K562 (cell line): ENCODE data around the gene SLC36A3. TPM values are rescaled to one million over a fixed set of nuclear protein-coding genes. Genes with fewer than 3 reads are reported as not detected.

Experiments used
- ATAC-seq: fragments of 200-7000 bp; cut with Tn5 transposase; 3 replicates; pipeline ENCODE4 v1.9.1; 2020; ENCODE audit warnings: moderate library complexity
- BruUV-seq: library from RNA; stranded (reverse); fragments of 400-500 nt; replicated peaks from 2 replicates; lab custom pipeline; 2021; lab: Mats Ljungman, UMichigan
- CTCF ChIA-PET: fragments of 300-600 bp; formaldehyde crosslinking; extraction: SDS; loops from one replicate; lab custom pipeline; 2021; ENCODE audit warnings: low intra/inter-chr PET ratio; lab: Yijun Ruan, JAX
- POLR2A ChIA-PET: fragments of 300-600, 350-650 bp; sonication (Branson Sonifier 250); formaldehyde crosslinking; extraction: SDS; loops from one replicate; lab custom pipeline; 2021; ENCODE audit warnings: antibody characterized with exemption, inconsistent platforms; lab: Yijun Ruan, JAX
- DNase-seq, 4 experiments: peaks; one replicate each; pipeline versions ENCODE4 v3.0.0 to v3.0.0-alpha.2; 2011 to 2018; ENCODE audit warnings: low spot score in 3 of 4, mixed read lengths in 3 of 4; ENCODE audit errors: extremely low read depth in 1 of 4
- FAIRE-seq: peaks from 2 replicates; lab custom pipeline; 2011; peaks lifted over from hg19 to GRCh38; lab: Jason Lieb, UNC
- H2AFZ ChIP-seq: 2 replicates; pipeline ENCODE4 v1.6.0; 2011; ENCODE audit warnings: low read depth, low read length, control low read depth, inconsistent platforms
- H3K27ac ChIP-seq: fragments of 200-600 bp; 3 replicates; pipeline ENCODE4 v1.8.0; 2011; ENCODE audit warnings: low read depth, mild to moderate bottlenecking, control low read depth, inconsistent platforms, low read length, moderate library complexity, mixed read lengths; ENCODE audit errors: extremely low read depth
- H3K27me3 ChIP-seq, 2 experiments: fragments of 300-600 bp in 1 of 2; 2 replicates in 1 of 2; 3 replicates in 1 of 2; pipeline versions ENCODE4 v1.6.0 to v1.8.0; 2011; ENCODE audit warnings: inconsistent platforms in 2 of 2, low read length in 2 of 2, mild to moderate bottlenecking in 1 of 2, mixed read lengths in 1 of 2, moderate library complexity in 1 of 2; ENCODE audit not compliant: control insufficient read depth in 2 of 2, insufficient read depth in 2 of 2
- H3K36me3 ChIP-seq: fragments of 300-600 bp; 3 replicates; pipeline ENCODE4 v1.8.0; 2011; ENCODE audit warnings: mild to moderate bottlenecking, low read length, inconsistent platforms; ENCODE audit not compliant: control insufficient read depth, insufficient read depth
- H3K4me1 ChIP-seq, 2 experiments: fragments of 200-600 bp in 1 of 2; replicated peaks in 1 of 2; 2 replicates in 1 of 2; 3 replicates in 1 of 2; pipeline versions ENCODE4 v1.5.1 to v1.8.0; 2011; ENCODE audit warnings: inconsistent platforms in 2 of 2, low read length in 2 of 2, mild to moderate bottlenecking in 1 of 2, mixed read lengths in 1 of 2, moderate library complexity in 1 of 2; ENCODE audit not compliant: control insufficient read depth in 2 of 2, insufficient read depth in 2 of 2
- H3K4me2 ChIP-seq: 2 replicates; pipeline ENCODE4 v1.6.1; 2011; ENCODE audit warnings: low read length, control low read depth, inconsistent platforms, mixed read lengths; ENCODE audit not compliant: insufficient read depth
- H3K4me3 ChIP-seq: fragments of 200-600 bp; sonication (generic), shearing (Covaris generic); 2 replicates; pipeline ENCODE4 v1.5.1; 2016; ENCODE audit warnings: control low read depth, inconsistent platforms
- H3K79me2 ChIP-seq: fragments of 200-600 bp; 3 replicates; pipeline ENCODE4 v1.8.0; 2011; ENCODE audit warnings: low read length, inconsistent platforms; ENCODE audit not compliant: control insufficient read depth, insufficient read depth
- H3K9ac ChIP-seq, 2 experiments: 2 replicates each; pipeline versions ENCODE4 v1.6.0 to v1.6.1; 2011; ENCODE audit warnings: low read depth in 2 of 2, low read length in 2 of 2, control low read depth in 1 of 2, inconsistent platforms in 1 of 2, mild to moderate bottlenecking in 1 of 2, mixed read lengths in 1 of 2; ENCODE audit not compliant: insufficient read depth in 1 of 2
- H3K9me1 ChIP-seq: one replicate; pipeline ENCODE4 v1.6.0; 2011; ENCODE audit warnings: inconsistent platforms, mild to moderate bottlenecking, low read length, moderate library complexity; ENCODE audit not compliant: control insufficient read depth, insufficient read depth
- H3K9me3 ChIP-seq: replicated peaks from 2 replicates; pipeline ENCODE4 v1.5.1; 2011; ENCODE audit warnings: low read depth, low read length, inconsistent platforms; ENCODE audit not compliant: control insufficient read depth, insufficient read depth
- H4K20me1 ChIP-seq: replicated peaks from 2 replicates; pipeline ENCODE4 v1.6.1; 2011; ENCODE audit warnings: low read length, inconsistent platforms, mixed read lengths; ENCODE audit not compliant: control insufficient read depth, insufficient read depth
- CHCHD3 ChIP-seq: fragments of 250-450 bp; sonication (Bioruptor Pico); IDR thresholded peaks from 2 replicates; pipeline ENCODE4 v2.1.2; 2022; ENCODE audit warnings: mild to moderate bottlenecking
- CREB3 ChIP-seq: fragments of 450-650 bp; conservative IDR thresholded peaks from 2 replicates; pipeline ENCODE4 v1.6.1; 2016; ENCODE audit warnings: missing genetic modification characterization, low read depth, mild to moderate bottlenecking, missing compliant biosample characterization, moderate library complexity
- CREB3L1 ChIP-seq: fragments of 450-650 bp; IDR thresholded peaks from 2 replicates; pipeline ENCODE4 v1.6.1; 2014; ENCODE audit warnings: low read depth, mild to moderate bottlenecking, moderate library complexity, borderline replicate concordance
- CXXC5 ChIP-seq: fragments of 250-450 bp; sonication (Bioruptor Pico); IDR thresholded peaks from 2 replicates; pipeline ENCODE4 v1.8.0; 2022; ENCODE audit warnings: inconsistent platforms, mild to moderate bottlenecking, moderate library complexity
- ERF ChIP-seq: fragments of 450-650 bp; formaldehyde crosslinking; IDR thresholded peaks from 2 replicates; pipeline ENCODE4 v1.4.0; 2020; ENCODE audit warnings: mild to moderate bottlenecking, mixed read lengths
- ESRRA ChIP-seq: fragments of 450-650 bp; IDR thresholded peaks from 2 replicates; pipeline ENCODE4 v1.6.1; 2014; ENCODE audit warnings: low read depth, mild to moderate bottlenecking, moderate library complexity, borderline replicate concordance
- GABPB2 ChIP-seq: fragments of 250-450 bp; sonication (Bioruptor Pico); conservative IDR thresholded peaks from 2 replicates; pipeline ENCODE4 v1.5.1; 2021; ENCODE audit warnings: mild to moderate bottlenecking
- MXD1 ChIP-seq: fragments of 250-450 bp; sonication (Bioruptor Pico); IDR thresholded peaks from 2 replicates; pipeline ENCODE4 v1.8.0; 2021; ENCODE audit warnings: borderline replicate concordance, mild to moderate bottlenecking, moderate library complexity; ENCODE audit not compliant: poor library complexity, severe bottlenecking
- POLR3G ChIP-seq: IDR thresholded peaks from 2 replicates; pipeline ENCODE4 v1.6.1; 2011; ENCODE audit not compliant: insufficient read length, insufficient replicate concordance; ENCODE audit errors: extremely low read depth
- TRIM25 ChIP-seq: fragments of 450-650 bp; IDR thresholded peaks from 2 replicates; pipeline ENCODE4 v1.7.0; 2016; ENCODE audit warnings: borderline replicate concordance
- WHSC1 ChIP-seq: IDR thresholded peaks from one replicate; pipeline ENCODE4 v1.6.1; 2012; ENCODE audit warnings: low read length, control low read depth, inconsistent platforms
- ZNF23 ChIP-seq: fragments of 250-450 bp; sonication (Bioruptor Pico); IDR thresholded peaks from 2 replicates; pipeline ENCODE4 v1.4.0; 2020; ENCODE audit warnings: mild to moderate bottlenecking
- ZNF436 ChIP-seq: fragments of 250-450, 450-650 bp; sonication (Bioruptor Pico); formaldehyde crosslinking; IDR thresholded peaks from 2 replicates; pipeline ENCODE4 v1.7.0; 2020; ENCODE audit warnings: mild to moderate bottlenecking
- ZNF717 ChIP-seq: fragments of 250-450 bp; sonication (Bioruptor Pico); IDR thresholded peaks from 2 replicates; pipeline ENCODE4 v1.5.0; 2021
- ZNF76 ChIP-seq: fragments of 250-450 bp; sonication (Bioruptor Pico); IDR thresholded peaks from 2 replicates; pipeline ENCODE4 v1.4.0; 2020; ENCODE audit warnings: mild to moderate bottlenecking, moderate library complexity, borderline replicate concordance
- WGBS: fragments of 100-300 bp; shearing (Covaris generic); methylation state at CpG from one replicate; pipeline ENCODE4 v1.1.6; 2016; ENCODE audit warnings: low coverage, mixed read lengths; ENCODE audit not compliant: insufficient coverage; ENCODE audit errors: missing lambda C conversion rate; 5-methylcytosine and 5-hydroxymethylcytosine counted together
- in situ Hi-C: fragments of 300-500 bp; cut with MboI; formaldehyde crosslinking; loops from 4 replicates; pipeline ENCODE4 v1.15.0; 2018; ENCODE audit warnings: inconsistent platforms, mixed read lengths
- intact Hi-C: fragments of 100-400 bp; cut with micrococcal nuclease; formaldehyde crosslinking; loops from 2 replicates; pipeline ENCODE4 v1.14.2; 2022
- polyA plus RNA-seq, 8 experiments: library from polyadenylated mRNA; depleted of rRNA in 4 of 8; stranded (reverse) in 5 of 8; unstranded in 3 of 8; fragments of >200 nt; fragmentation: Nextera tagmentation in 2 of 8; fragmentation: Illumina TruSeq in 1 of 8; extraction: Ambion mirVana in 2 of 8; extraction: Trizol in 1 of 8; gene quantifications; 2 replicates each; pipeline versions ENCODE4 v1.2.1 to v1.2.3, GENCODE V29; 2011 to 2014; ENCODE audit warnings: inconsistent platforms in 1 of 8, missing spikeins in 1 of 8
- total RNA-seq, 7 experiments: library from RNA; depleted of rRNA in 6 of 7; stranded (reverse); fragments of >200 nt in 6 of 7; fragmentation: Illumina TruSeq in 2 of 7; extraction: Trizol in 2 of 7; gene quantifications; 2 replicates each; pipeline versions ENCODE4 v1.2.1 to v1.2.3, GENCODE V29; 2011 to 2021; ENCODE audit warnings: low replicate concordance in 1 of 7

SLC36A3 gene
- total and polyA plus RNA-seq, 9 of the 15 experiments (the other 6 are each of a cell fraction or from before 2014, with no cell fraction given) = not detected

GRCh38 chr5:151236888-151237287, 66.7 kb downstream of the SLC36A3 start:
- ChIA-PET CTCF (no interaction called here), POLR2A (no interaction called here)
- intact Hi-C loops = no loop called here
- FAIRE-seq = no peak
- Histone ChIP-seq H3K9me3 (no peaks in the 10 kb centered on the region), H4K20me1 (no peaks in the 10 kb centered on the region), H3K4me3 (no peak overlapping the region), H3K9ac (no peak overlapping the region), H3K4me2 (no peak overlapping the region), H3K4me1 (peaks cover 0 to 6% of the 10 kb centered on the region in 2 experiments; a peak in 3 of 5 replicates), H3K79me2 (no peaks in the 10 kb centered on the region), H3K27me3 (peaks cover 5 to 33% of the 10 kb centered on the region in 2 experiments), H3K27ac (no peak overlapping the region), H2AFZ (no peak overlapping the region), H3K9me1 (no peaks in the 10 kb centered on the region), H3K36me3 (no peaks in the 10 kb centered on the region)
- DNase-seq = no peak
- TF ChIP-seq TRIM25 = no peak
- TF ChIP-seq POLR3G = no peak
- no peak for TF ChIP-seq ERF (CRISPR knock-in tag)
- no peak for TF ChIP-seq CREB3L1
- TF ChIP-seq ZNF717 = no peak
- TF ChIP-seq CREB3 (tag) = no peak
- TF ChIP-seq MXD1 (CRISPR knock-in tag) = no peak
- TF ChIP-seq ZNF76 = no peak
- TF ChIP-seq ZNF23 = no peak
- TF ChIP-seq ZNF436 (CRISPR knock-in tag) = no peak
- TF ChIP-seq ESRRA = no peak
- TF ChIP-seq CHCHD3 (CRISPR knock-in tag) = no peak
- TF ChIP-seq GABPB2 (CRISPR knock-in tag) = no peak
- TF ChIP-seq WHSC1 = no peak
- TF ChIP-seq CXXC5 (CRISPR knock-in tag) = no peak
- in situ Hi-C loops = loop anchor here (5.0 kb wide), 2 partner anchors 65 to 115 kb away; no protein-coding TSS in a partner anchor
- ATAC-seq = no peak
- no TSS peak for BruUV-seq
- 20% methylated on average over 1 of the region's 1 CpG for WGBS
